ENCODE results near the gene SNAPC2.
A peak's percentile ranks its signal among the peaks of the same experiment; 100 is the strongest.

SNAPC2 gene

DNA sequence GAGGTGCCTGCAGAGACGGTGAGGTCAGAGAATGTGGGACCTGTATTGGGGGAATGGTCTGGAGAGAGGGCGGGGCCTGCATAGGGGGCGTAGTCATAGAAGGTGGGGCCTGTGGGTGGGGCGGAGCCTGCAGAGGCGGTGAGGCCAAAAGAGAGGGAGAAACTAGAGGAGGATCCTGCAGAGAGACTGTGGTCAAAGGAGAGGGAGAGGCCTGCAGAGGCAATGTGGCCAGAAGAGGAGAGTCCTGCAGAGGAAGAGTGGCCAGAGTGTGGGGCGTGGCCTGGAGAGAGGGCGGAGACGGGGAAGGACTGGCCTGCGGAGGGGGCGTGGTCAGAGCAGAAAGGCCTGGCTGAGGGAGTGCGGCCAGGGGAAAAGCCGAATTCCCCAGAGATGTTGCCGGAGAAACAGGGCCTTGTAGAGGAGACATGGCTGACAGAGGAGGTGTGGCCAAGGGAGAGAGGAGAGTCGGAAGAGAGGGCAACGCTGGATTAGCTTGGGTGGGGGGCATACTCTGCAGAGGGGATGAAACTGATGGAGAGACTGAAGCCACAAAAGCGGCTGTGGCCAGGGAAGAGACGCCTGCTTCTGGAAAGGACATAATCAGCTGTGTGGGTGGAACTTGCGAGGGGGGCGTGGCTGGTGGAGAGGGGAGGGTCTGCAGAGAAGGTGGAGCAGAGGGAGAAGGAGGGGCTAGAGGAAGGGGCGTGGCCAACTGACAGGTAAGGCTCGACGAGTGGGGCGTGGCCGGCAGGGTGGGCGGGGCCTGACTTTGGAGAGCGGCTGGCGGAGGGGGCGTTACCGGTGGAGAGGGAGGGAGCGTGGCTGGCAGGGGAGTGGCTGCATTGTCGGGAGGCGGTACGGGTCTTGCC is 48.5 kb upstream of the SNAPC2 start:
- H3K4me3 ChIP-seq (ENCODE audit: low read depth, low read length, poor library complexity, severe bottlenecking) = no peak overlapping the region
- 0 out of 2 replicates have a peak, but pooled peaks cover 3% of the 10 kb centered on the region for H3F3A ChIP-seq (ENCODE audit: insufficient read depth, low read length)
- no peak overlapping the region for H3K27ac ChIP-seq (ENCODE audit: low read depth, low read length, poor library complexity, severe bottlenecking)
- no peaks in the 10 kb centered on the region for H3K79me2 ChIP-seq (ENCODE audit: insufficient read depth, low read length)
- H3K4me1 ChIP-seq (ENCODE audit: insufficient read depth, low read length, severe bottlenecking) = peaks cover 14% of the 10 kb centered on the region
- H3K9ac ChIP-seq (ENCODE audit: low read length) = no peak overlapping the region
- H3K27me3 ChIP-seq (ENCODE audit: insufficient read depth, low read length) = no peaks in the 10 kb centered on the region
- no peak overlapping the region for H2AFZ ChIP-seq (ENCODE audit: low read length)
- H3K9me3 ChIP-seq (ENCODE audit: low read length) = no peaks in the 10 kb centered on the region
- H4K20me1 ChIP-seq (ENCODE audit: insufficient read depth, low read length) = no peaks in the 10 kb centered on the region
- H3K9me2 ChIP-seq (ENCODE audit: low read depth, low read length) = no peaks in the 10 kb centered on the region
- no peaks in the 10 kb centered on the region for H3K36me3 ChIP-seq (ENCODE audit: insufficient read depth, low read length)
- TF ChIP-seq, protein P1, sequence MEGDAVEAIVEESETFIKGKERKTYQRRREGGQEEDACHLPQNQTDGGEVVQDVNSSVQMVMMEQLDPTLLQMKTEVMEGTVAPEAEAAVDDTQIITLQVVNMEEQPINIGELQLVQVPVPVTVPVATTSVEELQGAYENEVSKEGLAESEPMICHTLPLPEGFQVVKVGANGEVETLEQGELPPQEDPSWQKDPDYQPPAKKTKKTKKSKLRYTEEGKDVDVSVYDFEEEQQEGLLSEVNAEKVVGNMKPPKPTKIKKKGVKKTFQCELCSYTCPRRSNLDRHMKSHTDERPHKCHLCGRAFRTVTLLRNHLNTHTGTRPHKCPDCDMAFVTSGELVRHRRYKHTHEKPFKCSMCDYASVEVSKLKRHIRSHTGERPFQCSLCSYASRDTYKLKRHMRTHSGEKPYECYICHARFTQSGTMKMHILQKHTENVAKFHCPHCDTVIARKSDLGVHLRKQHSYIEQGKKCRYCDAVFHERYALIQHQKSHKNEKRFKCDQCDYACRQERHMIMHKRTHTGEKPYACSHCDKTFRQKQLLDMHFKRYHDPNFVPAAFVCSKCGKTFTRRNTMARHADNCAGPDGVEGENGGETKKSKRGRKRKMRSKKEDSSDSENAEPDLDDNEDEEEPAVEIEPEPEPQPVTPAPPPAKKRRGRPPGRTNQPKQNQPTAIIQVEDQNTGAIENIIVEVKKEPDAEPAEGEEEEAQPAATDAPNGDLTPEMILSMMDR (IDR thresholded peaks at IDR 0.05; ENCODE audit: low read length) = no peak
- no peak for TF ChIP-seq EZH2 (IDR thresholded peaks at IDR 0.05; ENCODE audit: borderline replicate concordance, low read length)
- H3K4me2 ChIP-seq (ENCODE audit: low read length) = no peak overlapping the region

DNA sequence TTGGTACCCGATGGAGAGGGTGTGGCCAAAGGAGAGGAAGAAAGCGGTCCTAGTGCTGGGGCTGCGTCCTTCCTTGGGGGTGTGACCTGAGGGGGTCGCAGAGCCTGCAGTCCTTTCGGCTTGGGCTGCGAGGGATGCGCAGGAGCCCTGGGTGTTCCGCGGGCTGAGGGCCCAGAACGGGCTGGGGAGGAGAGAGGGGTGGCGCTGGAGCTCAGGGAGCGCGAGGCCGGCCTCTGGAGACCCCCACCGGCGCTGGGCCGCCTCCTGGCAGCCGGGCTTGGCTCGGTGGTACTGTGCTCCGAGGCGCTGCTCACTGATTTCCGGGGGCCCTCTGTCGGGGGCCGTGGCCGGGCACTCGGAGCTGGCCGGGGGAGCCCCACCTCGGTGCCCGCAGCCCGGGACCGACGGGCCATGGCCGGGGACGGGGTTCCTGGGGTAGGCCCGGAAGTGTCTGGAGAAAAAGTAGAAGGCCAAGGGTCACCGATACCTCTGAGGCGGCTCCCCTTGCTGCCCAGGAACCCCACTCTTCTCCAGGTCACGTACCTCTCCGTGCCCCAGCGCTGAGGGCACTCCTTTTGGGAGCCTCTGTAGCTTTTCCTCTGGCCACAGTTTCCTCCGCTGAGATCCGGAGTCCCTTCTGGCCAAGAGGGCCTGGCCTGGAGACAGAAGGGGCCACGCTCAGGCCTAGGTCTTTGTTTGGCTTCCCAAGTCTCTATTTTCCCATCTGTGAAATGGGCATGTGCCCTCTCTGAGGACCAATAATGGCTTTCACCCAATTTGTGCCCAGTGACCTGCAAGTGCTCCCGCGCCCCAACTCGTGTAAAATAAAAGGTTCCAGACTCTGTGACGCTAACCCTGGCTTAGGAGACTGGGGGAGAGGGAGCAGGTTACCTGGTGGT is 47.6 kb upstream of the SNAPC2 start:
- Histone ChIP-seq H3K4me1 (ENCODE audit: insufficient read depth, low read length, severe bottlenecking) (peaks cover 14% of the 10 kb centered on the region), H2AFZ (ENCODE audit: low read length) (no peak overlapping the region), H3F3A (ENCODE audit: insufficient read depth, low read length) (0 out of 2 replicates have a peak, but pooled peaks cover 3% of the 10 kb centered on the region), H3K9me3 (ENCODE audit: low read length) (no peaks in the 10 kb centered on the region), H4K20me1 (ENCODE audit: insufficient read depth, low read length) (no peaks in the 10 kb centered on the region), H3K4me2 (ENCODE audit: low read length) (no peak overlapping the region), H3K9me2 (ENCODE audit: low read depth, low read length) (no peaks in the 10 kb centered on the region), H3K36me3 (ENCODE audit: insufficient read depth, low read length) (no peaks in the 10 kb centered on the region), H3K79me2 (ENCODE audit: insufficient read depth, low read length) (no peaks in the 10 kb centered on the region), H3K4me3 (ENCODE audit: low read depth, low read length, poor library complexity, severe bottlenecking) (no peak overlapping the region), H3K9ac (ENCODE audit: low read length) (no peak overlapping the region), H3K27me3 (ENCODE audit: insufficient read depth, low read length) (no peaks in the 10 kb centered on the region), H3K27ac (ENCODE audit: low read depth, low read length, poor library complexity, severe bottlenecking) (no peak overlapping the region)
- TF ChIP-seq, protein P1 (IDR thresholded peaks at IDR 0.05; ENCODE audit: low read length) = no peak
- no peak for TF ChIP-seq EZH2 (IDR thresholded peaks at IDR 0.05; ENCODE audit: borderline replicate concordance, low read length)

DNA sequence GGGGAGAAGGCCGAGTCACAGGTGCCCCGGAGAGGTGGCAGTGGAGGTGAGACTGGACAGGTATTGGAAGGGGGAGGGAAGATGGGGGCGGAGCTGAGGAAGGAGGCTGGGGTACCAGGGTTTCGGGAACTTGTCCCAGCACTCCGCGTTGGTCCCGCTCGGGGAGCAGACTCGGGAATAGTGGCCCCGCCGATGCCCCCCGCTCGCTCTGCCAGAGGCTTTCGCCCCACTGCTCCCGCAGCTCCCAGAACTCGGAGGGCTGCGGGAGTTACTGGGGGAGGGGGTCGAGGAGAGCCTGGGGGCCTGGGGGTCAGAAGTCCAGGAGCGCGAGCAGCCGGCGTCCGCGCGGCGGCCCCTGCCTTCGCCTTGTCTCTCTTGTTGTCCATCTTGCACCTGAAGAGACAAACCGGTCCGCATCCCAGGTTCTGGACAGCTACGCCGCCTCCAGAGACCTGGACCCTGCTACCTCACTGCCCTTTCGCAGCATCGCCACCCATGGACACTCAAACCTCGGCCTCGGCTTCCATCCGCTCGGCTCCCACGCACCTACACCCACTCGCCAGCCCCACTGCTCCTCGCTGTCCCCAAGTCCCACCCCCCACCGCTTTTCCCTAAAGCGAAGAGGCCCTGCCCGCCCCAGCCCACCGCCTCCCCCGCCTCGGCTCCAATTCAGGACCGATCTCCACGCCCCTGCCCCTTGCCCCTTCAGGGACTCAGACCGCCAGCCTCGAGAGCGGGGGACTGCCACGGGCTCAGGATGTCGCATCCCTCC is 46.6 kb upstream of the SNAPC2 start:
- Histone ChIP-seq H3K4me1 (ENCODE audit: insufficient read depth, low read length, severe bottlenecking) (peaks cover 11% of the 10 kb centered on the region), H3K36me3 (ENCODE audit: insufficient read depth, low read length) (no peaks in the 10 kb centered on the region), H3K27ac (ENCODE audit: low read depth, low read length, poor library complexity, severe bottlenecking) (no peak overlapping the region), H3K79me2 (ENCODE audit: insufficient read depth, low read length) (no peaks in the 10 kb centered on the region), H4K20me1 (ENCODE audit: insufficient read depth, low read length) (no peaks in the 10 kb centered on the region), H3K9ac (ENCODE audit: low read length) (no peak overlapping the region), H2AFZ (ENCODE audit: low read length) (no peak overlapping the region), H3K4me2 (ENCODE audit: low read length) (no peak overlapping the region), H3K9me3 (ENCODE audit: low read length) (no peaks in the 10 kb centered on the region), H3K27me3 (ENCODE audit: insufficient read depth, low read length) (no peaks in the 10 kb centered on the region), H3K4me3 (ENCODE audit: low read depth, low read length, poor library complexity, severe bottlenecking) (peak overlapping the region; percentile 31), H3F3A (ENCODE audit: insufficient read depth, low read length) (0 out of 2 replicates have a peak, but pooled peaks cover 3% of the 10 kb centered on the region), H3K9me2 (ENCODE audit: low read depth, low read length) (no peaks in the 10 kb centered on the region)
- TF ChIP-seq, protein P1 (IDR thresholded peaks at IDR 0.05; ENCODE audit: low read length) = no peak
- no peak for TF ChIP-seq EZH2 (IDR thresholded peaks at IDR 0.05; ENCODE audit: borderline replicate concordance, low read length)
